ENCODE results near the gene HEXA. TPM values are rescaled to one million over a fixed set of nuclear protein-coding genes. Genes with fewer than 3 reads are reported as not detected.

HEXA gene
- total RNA-seq, 1 experiment from 2014 or later, result 120 TPM

GRCh38 chr15:72353266-72353665, 22.5 kb downstream of the HEXA start:
- Histone ChIP-seq H4K20me1 (ENCODE audit: insufficient read depth, low read depth, low read length) (no peaks in the 10 kb centered on the region), H3K9ac (ENCODE audit: low read length) (no peak overlapping the region), H3K4me1 (ENCODE audit: low read length) (no peaks in the 10 kb centered on the region), H3K36me3 (ENCODE audit: insufficient read depth, low read length) (peaks cover 9% of the 10 kb centered on the region; the same call in 1 of the 2 replicates), H3K79me2 (ENCODE audit: low read length) (peaks cover 10% of the 10 kb centered on the region), H3K27me3 (ENCODE audit: low read length) (no peaks in the 10 kb centered on the region), H3K4me3 (ENCODE audit: low read length) (no peak overlapping the region), H2AFZ (ENCODE audit: low read length) (no peak overlapping the region), H3K27ac (ENCODE audit: low read length) (no peak overlapping the region), H3K9me3 (ENCODE audit: low read length) (no peaks in the 10 kb centered on the region), H3K9me2 (replicated peaks; ENCODE audit: insufficient read depth, low read length) (no peaks in the 10 kb centered on the region), H3K4me2 (ENCODE audit: low read depth, low read length, poor library complexity, severe bottlenecking) (no peak overlapping the region)
- no peak for DNase-seq

DNA sequence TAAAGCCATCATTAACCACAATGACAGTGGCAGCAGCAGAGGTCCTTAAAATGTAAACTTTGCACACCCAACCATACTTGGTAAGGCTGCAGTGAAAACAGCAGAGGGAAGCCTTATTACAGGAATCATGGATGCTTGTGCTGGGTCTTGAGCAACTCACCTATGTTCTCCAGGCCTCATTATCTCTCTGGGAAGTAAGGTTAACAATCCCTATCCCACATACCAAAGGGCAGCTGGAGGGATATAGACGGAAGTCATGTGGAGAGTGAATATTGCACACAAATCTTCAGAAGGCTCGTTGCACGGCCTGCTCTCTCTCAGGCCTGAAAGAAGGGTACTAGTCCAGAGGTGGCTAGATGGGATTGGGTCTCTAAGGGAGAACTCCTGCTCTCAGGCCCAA, 30.0 kb downstream of the HEXA start:
- H4K20me1 ChIP-seq (ENCODE audit: insufficient read depth, low read depth, low read length), result no peaks in the 10 kb centered on the region
- H3K9me3 ChIP-seq (ENCODE audit: low read length), result no peaks in the 10 kb centered on the region

GRCh38 chr15:72345280-72345679, 30.5 kb downstream of the HEXA start:
- Histone ChIP-seq H3K9me3 (ENCODE audit: low read length) (no peaks in the 10 kb centered on the region), H3K79me2 (ENCODE audit: low read length) (no peaks in the 10 kb centered on the region), H3K4me2 (ENCODE audit: low read depth, low read length, poor library complexity, severe bottlenecking) (no peak overlapping the region), H4K20me1 (ENCODE audit: insufficient read depth, low read depth, low read length) (no peaks in the 10 kb centered on the region), H3K27ac (ENCODE audit: low read length) (no peak overlapping the region), H3K9me2 (replicated peaks; ENCODE audit: insufficient read depth, low read length) (no peaks in the 10 kb centered on the region), H3K36me3 (ENCODE audit: insufficient read depth, low read length) (peaks cover 10% of the 10 kb centered on the region; the same call in 1 of the 2 replicates), H3K4me3 (ENCODE audit: low read length) (no peak overlapping the region), H3K27me3 (ENCODE audit: low read length) (no peaks in the 10 kb centered on the region), H2AFZ (ENCODE audit: low read length) (no peak overlapping the region), H3K4me1 (ENCODE audit: low read length) (no peaks in the 10 kb centered on the region), H3K9ac (ENCODE audit: low read length) (no peak overlapping the region)
- DNase-seq, result no peak

More for the DNA sequence above, 30.0 kb downstream of the HEXA start:
- no peaks in the 10 kb centered on the region for H3K9me2 ChIP-seq (replicated peaks; ENCODE audit: insufficient read depth, low read length)
- no peaks in the 10 kb centered on the region for H3K4me1 ChIP-seq (ENCODE audit: low read length)
- no peak overlapping the region for H3K4me2 ChIP-seq (ENCODE audit: low read depth, low read length, poor library complexity, severe bottlenecking)
- H3K4me3 ChIP-seq (ENCODE audit: low read length), result no peak overlapping the region
- H3K36me3 ChIP-seq (ENCODE audit: insufficient read depth, low read length), result peaks cover 14% of the 10 kb centered on the region; the same call in 1 of the 2 replicates
- no peak overlapping the region for H2AFZ ChIP-seq (ENCODE audit: low read length)
- no peak overlapping the region for H3K27ac ChIP-seq (ENCODE audit: low read length)
- H3K27me3 ChIP-seq (ENCODE audit: low read length), result no peaks in the 10 kb centered on the region
- DNase-seq, result no peak
- H3K9ac ChIP-seq (ENCODE audit: low read length), result no peak overlapping the region
- H3K79me2 ChIP-seq (ENCODE audit: low read length), result no peaks in the 10 kb centered on the region

- Histone ChIP-seq H3K9ac (ENCODE audit: low read length) (no peak overlapping the region), H3K9me2 (replicated peaks; ENCODE audit: insufficient read depth, low read length) (no peaks in the 10 kb centered on the region), H2AFZ (ENCODE audit: low read length) (no peak overlapping the region), H3K27ac (ENCODE audit: low read length) (no peak overlapping the region), H3K9me3 (ENCODE audit: low read length) (no peaks in the 10 kb centered on the region), H3K79me2 (ENCODE audit: low read length) (no peaks in the 10 kb centered on the region), H3K4me3 (ENCODE audit: low read length) (no peak overlapping the region), H3K4me2 (ENCODE audit: low read depth, low read length, poor library complexity, severe bottlenecking) (no peak overlapping the region), H3K27me3 (ENCODE audit: low read length) (no peaks in the 10 kb centered on the region), H3K4me1 (ENCODE audit: low read length) (no peaks in the 10 kb centered on the region), H3K36me3 (ENCODE audit: insufficient read depth, low read length) (peaks cover 8% of the 10 kb centered on the region; the same call in 1 of the 2 replicates), H4K20me1 (ENCODE audit: insufficient read depth, low read depth, low read length) (no peaks in the 10 kb centered on the region)
- no peak for DNase-seq
These were observed 31.2 kb downstream of the HEXA start for GRCh38 chr15:72344602-72345001.

GRCh38 chr15:72342385-72342784, 33.4 kb downstream of the HEXA start:
- Histone ChIP-seq H3K27me3 (ENCODE audit: low read length) (no peaks in the 10 kb centered on the region), H3K4me2 (ENCODE audit: low read depth, low read length, poor library complexity, severe bottlenecking) (no peak overlapping the region), H3K36me3 (ENCODE audit: insufficient read depth, low read length) (peaks cover 8% of the 10 kb centered on the region), H3K4me3 (ENCODE audit: low read length) (no peak overlapping the region), H3K9me3 (ENCODE audit: low read length) (no peaks in the 10 kb centered on the region), H4K20me1 (ENCODE audit: insufficient read depth, low read depth, low read length) (no peaks in the 10 kb centered on the region), H3K9ac (ENCODE audit: low read length) (no peak overlapping the region), H3K27ac (ENCODE audit: low read length) (no peak overlapping the region), H3K79me2 (ENCODE audit: low read length) (no peaks in the 10 kb centered on the region), H3K9me2 (replicated peaks; ENCODE audit: insufficient read depth, low read length) (no peaks in the 10 kb centered on the region), H3K4me1 (ENCODE audit: low read length) (no peaks in the 10 kb centered on the region), H2AFZ (ENCODE audit: low read length) (no peak overlapping the region)
- peak; percentile 81 for DNase-seq

- H4K20me1 ChIP-seq (ENCODE audit: insufficient read depth, low read depth, low read length), result no peaks in the 10 kb centered on the region
- H3K36me3 ChIP-seq (ENCODE audit: insufficient read depth, low read length), result peaks cover 6% of the 10 kb centered on the region
- no peak overlapping the region for H2AFZ ChIP-seq (ENCODE audit: low read length)
- H3K27ac ChIP-seq (ENCODE audit: low read length), result no peak overlapping the region
- no peaks in the 10 kb centered on the region for H3K79me2 ChIP-seq (ENCODE audit: low read length)
- no peak overlapping the region for H3K9ac ChIP-seq (ENCODE audit: low read length)
- H3K9me3 ChIP-seq (ENCODE audit: low read length), result no peaks in the 10 kb centered on the region
- H3K4me3 ChIP-seq (ENCODE audit: low read length), result no peak overlapping the region
- no peaks in the 10 kb centered on the region for H3K4me1 ChIP-seq (ENCODE audit: low read length)
- DNase-seq, result no peak
- H3K9me2 ChIP-seq (replicated peaks; ENCODE audit: insufficient read depth, low read length), result no peaks in the 10 kb centered on the region
- no peaks in the 10 kb centered on the region for H3K27me3 ChIP-seq (ENCODE audit: low read length)
- H3K4me2 ChIP-seq (ENCODE audit: low read depth, low read length, poor library complexity, severe bottlenecking), result no peak overlapping the region
These were observed 34.5 kb downstream of the HEXA start for GRCh38 chr15:72341361-72341760.

GRCh38 chr15:72340366-72340765, 35.4 kb downstream of the HEXA start:
- Histone ChIP-seq H3K79me2 (ENCODE audit: low read length) (no peaks in the 10 kb centered on the region), H3K9me2 (replicated peaks; ENCODE audit: insufficient read depth, low read length) (no peaks in the 10 kb centered on the region), H3K9ac (ENCODE audit: low read length) (no peak overlapping the region), H3K27ac (ENCODE audit: low read length) (no peak overlapping the region), H3K4me2 (ENCODE audit: low read depth, low read length, poor library complexity, severe bottlenecking) (no peak overlapping the region), H3K27me3 (ENCODE audit: low read length) (no peaks in the 10 kb centered on the region), H4K20me1 (ENCODE audit: insufficient read depth, low read depth, low read length) (no peaks in the 10 kb centered on the region), H3K4me3 (ENCODE audit: low read length) (no peak overlapping the region), H3K4me1 (ENCODE audit: low read length) (no peaks in the 10 kb centered on the region), H3K9me3 (ENCODE audit: low read length) (no peaks in the 10 kb centered on the region), H3K36me3 (ENCODE audit: insufficient read depth, low read length) (peaks cover 1% of the 10 kb centered on the region), H2AFZ (ENCODE audit: low read length) (no peak overlapping the region)
- DNase-seq, result no peak

GRCh38 chr15:72339777-72340177, 36.0 kb downstream of the HEXA start:
- H2AFZ ChIP-seq (ENCODE audit: low read length), result no peak overlapping the region
- no peaks in the 10 kb centered on the region for H3K79me2 ChIP-seq (ENCODE audit: low read length)
- no peaks in the 10 kb centered on the region; the same call in none of the 2 replicates for H3K36me3 ChIP-seq (ENCODE audit: insufficient read depth, low read length)
- no peaks in the 10 kb centered on the region for H3K4me1 ChIP-seq (ENCODE audit: low read length)
- no peak overlapping the region for H3K4me2 ChIP-seq (ENCODE audit: low read depth, low read length, poor library complexity, severe bottlenecking)
- no peaks in the 10 kb centered on the region for H3K9me3 ChIP-seq (ENCODE audit: low read length)
- H3K27me3 ChIP-seq (ENCODE audit: low read length), result no peaks in the 10 kb centered on the region
- no peak overlapping the region for H3K9ac ChIP-seq (ENCODE audit: low read length)
- H3K4me3 ChIP-seq (ENCODE audit: low read length), result no peak overlapping the region
- DNase-seq, result no peak
- H3K27ac ChIP-seq (ENCODE audit: low read length), result no peak overlapping the region
- no peaks in the 10 kb centered on the region for H3K9me2 ChIP-seq (replicated peaks; ENCODE audit: insufficient read depth, low read length)
- no peaks in the 10 kb centered on the region for H4K20me1 ChIP-seq (ENCODE audit: insufficient read depth, low read depth, low read length)

All from Karpas-422 (cell line).